Caco-2 (cell line): ENCODE measurements around the gene DYRK1B. TPM values are rescaled to one million over a fixed set of nuclear protein-coding genes. Genes with fewer than 3 reads are reported as not detected.
"Not testable (repeated sequence)": the region's sequence is repeated elsewhere in the genome, so short reads cannot be mapped to it uniquely, and the experiment has no call there.

Experiments used
- Bru-seq: library from RNA; stranded (reverse); fragments of 400-500 nt; gene quantifications from one replicate; lab custom pipeline; 2021; lab: Mats Ljungman, UMichigan
- BruChase-seq, 2 experiments: library from RNA; stranded (reverse); fragments of 400-500 nt; gene quantifications; one replicate each; lab custom pipeline; 2021; lab: Mats Ljungman, UMichigan
- BruUV-seq: library from RNA; stranded (reverse); fragments of 400-500 nt; replicated peaks from 2 replicates; lab custom pipeline; 2021; lab: Mats Ljungman, UMichigan
- CTCF ChIA-PET: fragments of 300-600 bp; sonication (Branson Sonifier 250); formaldehyde crosslinking; loops from one replicate; lab custom pipeline; 2022; ENCODE audit warnings: antibody characterized with exemption; lab: Charles Lee
- POLR2A ChIA-PET: fragments of 300-600 bp; sonication (Branson Sonifier 250); formaldehyde crosslinking; loops from one replicate; lab custom pipeline; 2022; ENCODE audit warnings: antibody characterized with exemption; lab: Charles Lee
- DNase-seq, 2 experiments: peaks; one replicate each; pipeline versions ENCODE4 v3.0.0 to v3.0.0-alpha.2; 2020 to 2022
- H3K27me3 ChIP-seq: replicated peaks from 2 replicates; pipeline ENCODE4 v1.6.0; 2011; ENCODE audit warnings: low read length; ENCODE audit not compliant: control insufficient read depth, insufficient read depth
- H3K36me3 ChIP-seq: 2 replicates; pipeline ENCODE4 v1.5.1; 2011; ENCODE audit warnings: low read length; ENCODE audit not compliant: control insufficient read depth, insufficient read depth
- H3K4me1 ChIP-seq: fragments of 250-450 bp; sonication (Bioruptor Pico); 2 replicates; pipeline ENCODE4 v1.5.1; 2020; ENCODE audit warnings: mild to moderate bottlenecking
- H3K4me3 ChIP-seq: 2 replicates; pipeline ENCODE4 v1.5.1; 2011; ENCODE audit warnings: low read depth, mild to moderate bottlenecking, control low read depth, low read length
- H3K9me3 ChIP-seq: fragments of 250-450 bp; sonication (Bioruptor Pico); 2 replicates; pipeline ENCODE4 v1.5.1; 2020; ENCODE audit warnings: mild to moderate bottlenecking, moderate library complexity
- H3K27ac Mint-ChIP-seq: one replicate; pipeline ENCODE4 v1.8.0; 2022; ENCODE audit warnings: mixed read lengths; ENCODE audit not compliant: unreplicated experiment
- H3K27me3 Mint-ChIP-seq: one replicate; pipeline ENCODE4 v1.8.0; 2022; ENCODE audit warnings: mixed read lengths; ENCODE audit not compliant: insufficient read depth, unreplicated experiment
- H3K36me3 Mint-ChIP-seq: one replicate; pipeline ENCODE4 v1.8.0; 2022; ENCODE audit warnings: mild to moderate bottlenecking, mixed read lengths; ENCODE audit not compliant: insufficient read depth, unreplicated experiment
- H3K4me1 Mint-ChIP-seq: one replicate; pipeline ENCODE4 v1.8.0; 2022; ENCODE audit warnings: low read depth, mixed read lengths; ENCODE audit not compliant: unreplicated experiment
- H3K4me3 Mint-ChIP-seq: one replicate; pipeline ENCODE4 v1.8.0; 2022; ENCODE audit warnings: mild to moderate bottlenecking, moderate library complexity, mixed read lengths; ENCODE audit not compliant: unreplicated experiment
- H3K9me3 Mint-ChIP-seq: one replicate; pipeline ENCODE4 v1.8.0; 2022; ENCODE audit warnings: mixed read lengths; ENCODE audit not compliant: unreplicated experiment
- intact Hi-C: fragments of 100-400 bp; cut with micrococcal nuclease; formaldehyde crosslinking; loops from one replicate; pipeline ENCODE4 v1.10.0; 2022; ENCODE audit not compliant: unreplicated experiment
- long read RNA-seq: library from polyadenylated mRNA; stranded (forward); transcript quantifications from one replicate; pipeline ENCODE4 v2.0.0, GENCODE V29; 2022
- total RNA-seq: library from RNA; stranded (reverse); gene quantifications from 2 replicates; pipeline ENCODE4 v1.2.3, GENCODE V29; 2022
- TF ChIP-seq, protein P1 (sequence below), 2 experiments: fragments of 200-600 bp in 1 of 2; IDR thresholded peaks; 1 replicate in 1 of 2; 2 replicates in 1 of 2; pipeline versions ENCODE4 v1.5.1 to v1.8.0; 2011 to 2022; ENCODE audit warnings: antibody characterized with exemption in 1 of 2, control low read depth in 1 of 2, inconsistent platforms in 1 of 2, low read depth in 1 of 2, low read length in 1 of 2, mild to moderate bottlenecking in 1 of 2, moderate library complexity in 1 of 2; ENCODE audit not compliant: insufficient read depth in 1 of 2, severe bottlenecking in 1 of 2, unreplicated experiment in 1 of 2

Gene DYRK1B
- total RNA-seq (4.8 and 5.4 TPM in 2 replicates), Bru-seq, nascent RNA (percentile 55 among the genes with signal in this experiment), BruChase-seq, experiment 1, labeled RNA remaining after a 2-hour chase (percentile 55 among the genes with signal in this experiment), BruChase-seq, experiment 2, labeled RNA remaining after a 6-hour chase (percentile 53 among the genes with signal in this experiment)
- long read RNA-seq, result 0 reads

DNA sequence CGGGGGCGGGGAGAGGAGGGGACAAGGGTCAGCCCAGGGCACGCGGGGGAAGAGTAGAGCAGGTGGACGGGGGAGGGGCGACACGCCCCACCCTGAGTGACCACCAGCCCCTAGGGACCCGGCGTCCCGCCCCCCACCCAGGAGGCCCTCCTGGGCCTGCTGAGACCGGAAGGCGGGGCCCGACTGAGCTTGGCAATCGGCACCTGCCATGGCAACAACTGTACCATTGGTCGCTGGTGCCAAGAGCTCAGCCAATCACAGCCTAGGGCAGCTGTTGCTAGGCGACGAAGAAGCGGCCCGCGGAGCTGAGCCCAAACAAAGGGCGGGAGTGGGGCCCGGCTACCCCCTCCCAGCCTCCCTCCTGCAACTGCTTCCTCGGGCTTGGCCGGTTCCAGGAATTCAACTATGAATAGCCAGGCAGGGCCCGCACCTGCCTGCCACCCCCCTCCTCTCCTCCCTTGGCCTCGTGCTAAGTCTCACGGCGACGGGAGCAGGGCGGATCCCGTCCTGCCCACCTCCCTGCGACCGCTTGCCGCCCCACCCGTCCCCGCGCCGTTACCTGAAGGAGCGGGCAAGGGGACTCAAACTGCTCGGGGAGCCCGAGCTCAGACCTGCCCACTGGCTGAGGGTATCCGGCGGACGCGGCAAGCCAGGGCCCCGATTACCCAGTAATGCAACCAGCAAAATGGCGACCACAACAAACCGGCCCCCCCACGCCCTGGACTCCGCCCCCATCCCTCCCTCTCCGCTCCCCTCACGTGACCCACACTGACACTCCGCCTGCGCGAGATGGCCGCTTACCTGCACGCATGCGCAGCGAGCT lies at the start of gene DYRK1B:
TSS of gene DYRK1B (minus strand) at position 699 of the 823 bp plus-strand sequence. CDS start 2,295 bp downstream, outside the sequence.
- Mint-ChIP-seq H3K9me3 (no peaks in the 10 kb centered on the region), H3K27ac (peak within 1 kb of the TSS; percentile 65), H3K27me3 (no peaks in the 10 kb centered on the region), H3K36me3 (peaks cover 76% of the 10 kb centered on the region), H3K4me3 (peak within 1 kb of the TSS; percentile 44), H3K4me1 (no peaks in the 10 kb centered on the region)
- POLR2A ChIA-PET, result interaction anchor here (0.9 kb wide), 1 partner anchor 137 kb away, joined by 3 read pairs; the partner anchor contains the start of gene PSMC4
- DNase-seq, result peak; percentile 74 to 81
- Histone ChIP-seq H3K27me3 (no peaks in the 10 kb centered on the region), H3K36me3 (peaks cover 6% of the 10 kb centered on the region), H3K9me3 (no peaks in the 10 kb centered on the region), H3K4me1 (no peaks in the 10 kb centered on the region), H3K4me3 (no peak within 1 kb of the TSS; the same call in 1 of the 2 replicates)
- intact Hi-C loops, result no loop called here
- CTCF ChIA-PET, result interaction anchor here (0.6 to 1.1 kb wide), 3 partner anchors 12 to 136 kb away, joined by 4 to 6 read pairs (median 5); partner anchors contain the start of gene FBL
- BruUV-seq, result no TSS peak
- TF ChIP-seq, protein P1, sequence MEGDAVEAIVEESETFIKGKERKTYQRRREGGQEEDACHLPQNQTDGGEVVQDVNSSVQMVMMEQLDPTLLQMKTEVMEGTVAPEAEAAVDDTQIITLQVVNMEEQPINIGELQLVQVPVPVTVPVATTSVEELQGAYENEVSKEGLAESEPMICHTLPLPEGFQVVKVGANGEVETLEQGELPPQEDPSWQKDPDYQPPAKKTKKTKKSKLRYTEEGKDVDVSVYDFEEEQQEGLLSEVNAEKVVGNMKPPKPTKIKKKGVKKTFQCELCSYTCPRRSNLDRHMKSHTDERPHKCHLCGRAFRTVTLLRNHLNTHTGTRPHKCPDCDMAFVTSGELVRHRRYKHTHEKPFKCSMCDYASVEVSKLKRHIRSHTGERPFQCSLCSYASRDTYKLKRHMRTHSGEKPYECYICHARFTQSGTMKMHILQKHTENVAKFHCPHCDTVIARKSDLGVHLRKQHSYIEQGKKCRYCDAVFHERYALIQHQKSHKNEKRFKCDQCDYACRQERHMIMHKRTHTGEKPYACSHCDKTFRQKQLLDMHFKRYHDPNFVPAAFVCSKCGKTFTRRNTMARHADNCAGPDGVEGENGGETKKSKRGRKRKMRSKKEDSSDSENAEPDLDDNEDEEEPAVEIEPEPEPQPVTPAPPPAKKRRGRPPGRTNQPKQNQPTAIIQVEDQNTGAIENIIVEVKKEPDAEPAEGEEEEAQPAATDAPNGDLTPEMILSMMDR (IDR thresholded peaks at IDR 0.05; ENCODE audit: insufficient read depth in 1 of 2, low read depth in 1 of 2, low read length in 1 of 2, severe bottlenecking in 1 of 2, unreplicated experiment in 1 of 2), result no peak

DNA sequence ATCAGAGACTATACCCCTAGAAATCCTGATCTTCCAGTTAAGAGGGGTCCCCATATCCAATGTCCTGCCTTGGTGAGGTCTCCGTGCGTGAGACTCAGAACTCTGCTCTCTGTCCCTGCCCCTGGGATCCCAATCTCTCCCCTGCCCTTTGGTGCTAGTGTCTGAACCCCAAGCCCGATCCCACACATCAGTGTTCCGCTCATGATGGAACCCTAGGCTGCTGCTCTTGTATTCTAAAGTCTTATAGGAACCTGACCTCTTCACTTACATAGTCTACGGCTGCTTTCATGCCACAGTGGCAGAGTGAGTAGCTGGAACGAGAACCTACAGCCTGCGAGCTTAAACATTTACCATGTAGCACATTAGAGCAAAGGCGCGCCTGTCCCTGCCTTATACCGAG lies 48.7 kb upstream of the DYRK1B start:
- H3K36me3 Mint-ChIP-seq, H3K27ac Mint-ChIP-seq, H3K4me3 ChIP-seq, POLR2A ChIA-PET, H3K9me3 Mint-ChIP-seq, H3K27me3 Mint-ChIP-seq, BruUV-seq, H3K4me1 ChIP-seq, H3K27me3 ChIP-seq, H3K36me3 ChIP-seq, intact Hi-C loops, CTCF ChIA-PET, H3K9me3 ChIP-seq, DNase-seq, H3K4me1 Mint-ChIP-seq, H3K4me3 Mint-ChIP-seq: not testable (repeated sequence)

DNA sequence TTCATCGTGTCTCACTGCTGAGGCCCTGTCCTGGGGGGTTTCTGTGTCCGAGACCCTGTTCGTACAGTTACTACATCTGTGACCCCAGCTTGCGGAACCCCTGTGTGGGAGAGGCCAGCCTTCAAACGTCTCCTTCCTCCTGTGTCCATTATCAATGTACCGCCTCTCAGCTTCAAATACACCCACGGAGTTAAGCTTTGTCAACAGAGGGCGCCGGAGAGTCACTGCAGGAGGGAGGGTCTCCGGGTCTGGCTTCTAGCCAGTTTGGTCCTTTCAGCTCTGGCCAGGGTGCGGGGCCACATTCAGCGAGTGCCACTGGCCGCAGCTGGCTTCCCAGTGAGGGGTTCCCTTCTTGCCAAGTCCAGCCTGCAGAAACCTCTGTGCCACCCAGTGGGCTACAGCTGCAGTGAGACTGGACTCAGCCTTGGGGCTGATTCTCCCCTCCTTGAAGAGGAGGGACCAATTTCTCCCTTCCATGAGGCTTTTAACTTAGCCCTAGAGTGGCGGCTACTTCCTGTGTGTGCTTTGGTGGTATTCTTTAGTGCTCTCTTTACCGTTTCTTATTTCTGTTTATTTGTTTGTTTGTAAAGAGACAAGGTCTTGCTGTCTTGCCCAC lies 47.6 kb upstream of the DYRK1B start:
- ChIA-PET POLR2A (interaction anchor here (0.6 kb wide), 1 partner anchor 89 kb away, joined by 4 read pairs; the partner anchor contains the start of gene PSMC4), CTCF (interaction anchor here (1.1 kb wide), 1 partner anchor 89 kb away, joined by 8 read pairs; the partner anchor contains the start of gene PSMC4)
- TF ChIP-seq, protein P1 (IDR thresholded peaks at IDR 0.05; ENCODE audit: insufficient read depth in 1 of 2, low read depth in 1 of 2, low read length in 1 of 2, severe bottlenecking in 1 of 2, unreplicated experiment in 1 of 2), result peak; percentile 57
- H3K4me1 Mint-ChIP-seq, H3K9me3 Mint-ChIP-seq, H3K27ac Mint-ChIP-seq, H3K4me3 ChIP-seq, H3K27me3 ChIP-seq, H3K9me3 ChIP-seq, H3K4me3 Mint-ChIP-seq, intact Hi-C loops, H3K4me1 ChIP-seq, H3K36me3 Mint-ChIP-seq, H3K27me3 Mint-ChIP-seq, BruUV-seq, H3K36me3 ChIP-seq: not testable (repeated sequence)
- peak in 1 of 2 experiments; percentile 58 for DNase-seq

DNA sequence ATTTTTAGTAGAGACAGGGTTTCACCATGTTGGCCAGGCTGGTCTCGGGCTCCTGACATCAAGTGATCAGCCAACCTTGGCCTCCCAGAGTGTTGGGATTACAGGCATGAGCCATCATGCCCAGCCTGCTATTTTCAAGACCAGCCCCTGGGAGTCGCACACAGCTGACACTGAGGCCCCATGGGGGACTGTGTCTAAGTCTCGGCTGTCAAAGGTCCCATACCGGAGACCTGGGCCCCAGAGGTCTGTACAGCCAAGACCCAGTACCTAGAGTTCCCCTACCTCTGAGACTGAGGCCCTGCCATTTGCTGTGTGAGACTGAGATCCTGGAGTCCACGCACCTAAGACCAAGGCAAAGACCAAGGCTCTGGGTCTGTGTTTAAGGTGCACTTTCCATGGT lies 46.3 kb upstream of the DYRK1B start:
- H3K27me3 Mint-ChIP-seq, H3K4me1 Mint-ChIP-seq, H3K4me1 ChIP-seq, H3K36me3 ChIP-seq, H3K27me3 ChIP-seq, intact Hi-C loops, H3K4me3 Mint-ChIP-seq, POLR2A ChIA-PET, H3K4me3 ChIP-seq, H3K9me3 Mint-ChIP-seq, CTCF ChIA-PET, DNase-seq, H3K27ac Mint-ChIP-seq, H3K9me3 ChIP-seq, BruUV-seq, H3K36me3 Mint-ChIP-seq: not testable (repeated sequence)

DNA sequence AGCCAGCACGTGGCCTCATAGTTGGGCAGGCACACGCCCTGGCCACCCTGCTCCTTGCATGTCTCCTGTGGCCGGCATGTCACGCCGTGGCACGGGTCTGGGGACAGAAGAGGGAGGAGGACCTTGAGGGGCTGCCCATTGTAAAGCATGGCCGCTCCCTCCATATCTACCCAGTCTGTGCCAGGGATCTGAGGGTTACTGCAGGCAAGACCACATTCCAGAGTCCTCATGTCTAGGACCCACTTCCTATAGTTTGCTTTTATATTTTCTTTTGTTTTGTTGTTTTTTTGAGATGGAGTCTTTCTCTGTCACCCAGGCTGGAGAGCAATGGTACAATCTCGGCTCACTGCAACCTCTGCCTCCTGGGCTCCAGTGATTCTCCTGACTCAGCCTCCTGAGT lies 45.8 kb upstream of the DYRK1B start:
- BruUV-seq, POLR2A ChIA-PET, H3K27ac Mint-ChIP-seq, intact Hi-C loops, H3K4me1 Mint-ChIP-seq, H3K4me3 Mint-ChIP-seq, H3K4me3 ChIP-seq, H3K36me3 Mint-ChIP-seq, H3K36me3 ChIP-seq, H3K27me3 ChIP-seq, H3K4me1 ChIP-seq, DNase-seq, H3K9me3 Mint-ChIP-seq, H3K9me3 ChIP-seq, CTCF ChIA-PET, H3K27me3 Mint-ChIP-seq: not testable (repeated sequence)
